ENCODE results near the gene FOXP4.

Gene FOXP4

GRCh38 chr6:41548841-41549642 is 2.9 kb downstream of the FOXP4 start:
- DNase-seq (ENCODE audit: low spot score) = no peak
- TF ChIP-seq, protein P1, sequence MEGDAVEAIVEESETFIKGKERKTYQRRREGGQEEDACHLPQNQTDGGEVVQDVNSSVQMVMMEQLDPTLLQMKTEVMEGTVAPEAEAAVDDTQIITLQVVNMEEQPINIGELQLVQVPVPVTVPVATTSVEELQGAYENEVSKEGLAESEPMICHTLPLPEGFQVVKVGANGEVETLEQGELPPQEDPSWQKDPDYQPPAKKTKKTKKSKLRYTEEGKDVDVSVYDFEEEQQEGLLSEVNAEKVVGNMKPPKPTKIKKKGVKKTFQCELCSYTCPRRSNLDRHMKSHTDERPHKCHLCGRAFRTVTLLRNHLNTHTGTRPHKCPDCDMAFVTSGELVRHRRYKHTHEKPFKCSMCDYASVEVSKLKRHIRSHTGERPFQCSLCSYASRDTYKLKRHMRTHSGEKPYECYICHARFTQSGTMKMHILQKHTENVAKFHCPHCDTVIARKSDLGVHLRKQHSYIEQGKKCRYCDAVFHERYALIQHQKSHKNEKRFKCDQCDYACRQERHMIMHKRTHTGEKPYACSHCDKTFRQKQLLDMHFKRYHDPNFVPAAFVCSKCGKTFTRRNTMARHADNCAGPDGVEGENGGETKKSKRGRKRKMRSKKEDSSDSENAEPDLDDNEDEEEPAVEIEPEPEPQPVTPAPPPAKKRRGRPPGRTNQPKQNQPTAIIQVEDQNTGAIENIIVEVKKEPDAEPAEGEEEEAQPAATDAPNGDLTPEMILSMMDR (IDR thresholded peaks at IDR 0.05; ENCODE audit: extremely low read depth, missing control alignments) = no peak

DNA sequence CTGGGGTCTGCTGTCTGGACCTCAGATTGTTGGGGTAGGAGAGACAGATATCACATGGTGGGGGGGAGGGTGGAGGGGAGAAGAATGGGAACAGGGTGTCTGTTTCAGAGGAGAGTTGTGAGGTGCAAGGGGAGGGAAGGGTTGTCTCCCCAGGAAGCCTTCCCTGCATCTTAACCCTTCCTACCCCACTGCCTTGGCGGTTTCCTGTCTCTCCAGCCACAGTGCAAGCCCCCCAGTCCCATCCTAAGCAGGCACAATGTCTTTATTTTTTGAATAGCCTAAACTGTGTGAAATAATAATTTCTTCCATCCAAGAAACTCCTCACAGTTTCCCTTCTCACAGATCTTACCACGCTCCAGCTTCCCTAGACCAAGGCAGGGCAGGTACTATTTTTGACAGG is 3.5 kb downstream of the FOXP4 start:
- TF ChIP-seq, protein P1 (IDR thresholded peaks at IDR 0.05; ENCODE audit: extremely low read depth, missing control alignments) = no peak
- no peak for DNase-seq (ENCODE audit: low spot score)

GRCh38 chr6:41551086-41551700 is 5.0 kb downstream of the FOXP4 start:
- DNase-seq (ENCODE audit: low spot score) = no peak
- TF ChIP-seq, protein P1 (IDR thresholded peaks at IDR 0.05; ENCODE audit: extremely low read depth, missing control alignments) = no peak

- no peak for DNase-seq (ENCODE audit: low spot score)
- TF ChIP-seq, protein P1 (IDR thresholded peaks at IDR 0.05; ENCODE audit: extremely low read depth, missing control alignments) = no peak
Observed at GRCh38 chr6:41551857-41552256, 5.7 kb downstream of the FOXP4 start.

DNA sequence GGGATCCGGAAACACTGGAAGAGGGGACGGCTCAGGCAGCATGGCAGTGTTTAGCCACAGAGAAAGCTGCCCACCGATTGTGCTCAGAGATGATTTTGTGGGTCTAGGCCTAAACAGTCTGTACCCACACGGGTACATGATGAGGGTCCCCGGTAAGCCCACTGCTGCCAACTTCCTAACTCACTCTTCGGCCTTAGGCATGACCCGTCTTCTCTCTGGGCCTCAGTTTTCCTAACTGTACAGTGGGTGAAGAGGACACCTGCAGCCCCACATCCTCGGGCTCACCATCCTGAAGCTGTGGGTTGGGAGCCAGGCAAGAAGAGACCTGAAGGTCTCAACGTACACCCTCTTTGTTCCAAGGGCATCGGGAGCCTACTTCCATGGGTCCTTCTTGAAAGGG is 6.5 kb downstream of the FOXP4 start:
- no peak for DNase-seq (ENCODE audit: low spot score)
- TF ChIP-seq, protein P1 (IDR thresholded peaks at IDR 0.05; ENCODE audit: extremely low read depth, missing control alignments) = no peak

GRCh38 chr6:41553405-41553999 is 7.3 kb downstream of the FOXP4 start:
- DNase-seq (ENCODE audit: low spot score) = no peak
- TF ChIP-seq, protein P1 (IDR thresholded peaks at IDR 0.05; ENCODE audit: extremely low read depth, missing control alignments) = no peak

All from GM20000 (cell line).